ENCODE measurements around the gene CARD16.

Gene CARD16

DNA sequence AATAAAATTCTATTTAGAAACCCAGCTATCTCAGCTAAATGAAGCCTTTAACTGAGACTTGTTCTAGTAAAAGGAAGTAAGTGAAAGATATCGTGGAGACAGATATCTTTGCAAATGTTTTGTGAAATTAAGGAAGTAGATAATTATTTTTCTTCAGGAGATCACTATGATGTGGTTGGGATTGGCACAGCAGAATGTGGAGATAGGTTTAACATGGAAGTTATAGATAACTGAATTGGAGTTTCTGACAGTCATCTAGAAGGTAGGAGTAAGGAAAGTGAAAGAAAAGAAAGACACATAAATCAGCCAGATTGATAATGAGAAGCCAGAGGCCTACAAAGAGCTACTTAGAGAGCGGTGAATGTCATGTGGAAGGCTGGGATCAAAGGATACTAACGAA, 17.5 kb downstream of the CARD16 start:
- H3K4me3 ChIP-seq (ENCODE audit: control insufficient read depth, low read depth, low read length) = no peak overlapping the region
- DNase-seq (ENCODE audit: low read depth) = no peak
- TF ChIP-seq, protein P1, sequence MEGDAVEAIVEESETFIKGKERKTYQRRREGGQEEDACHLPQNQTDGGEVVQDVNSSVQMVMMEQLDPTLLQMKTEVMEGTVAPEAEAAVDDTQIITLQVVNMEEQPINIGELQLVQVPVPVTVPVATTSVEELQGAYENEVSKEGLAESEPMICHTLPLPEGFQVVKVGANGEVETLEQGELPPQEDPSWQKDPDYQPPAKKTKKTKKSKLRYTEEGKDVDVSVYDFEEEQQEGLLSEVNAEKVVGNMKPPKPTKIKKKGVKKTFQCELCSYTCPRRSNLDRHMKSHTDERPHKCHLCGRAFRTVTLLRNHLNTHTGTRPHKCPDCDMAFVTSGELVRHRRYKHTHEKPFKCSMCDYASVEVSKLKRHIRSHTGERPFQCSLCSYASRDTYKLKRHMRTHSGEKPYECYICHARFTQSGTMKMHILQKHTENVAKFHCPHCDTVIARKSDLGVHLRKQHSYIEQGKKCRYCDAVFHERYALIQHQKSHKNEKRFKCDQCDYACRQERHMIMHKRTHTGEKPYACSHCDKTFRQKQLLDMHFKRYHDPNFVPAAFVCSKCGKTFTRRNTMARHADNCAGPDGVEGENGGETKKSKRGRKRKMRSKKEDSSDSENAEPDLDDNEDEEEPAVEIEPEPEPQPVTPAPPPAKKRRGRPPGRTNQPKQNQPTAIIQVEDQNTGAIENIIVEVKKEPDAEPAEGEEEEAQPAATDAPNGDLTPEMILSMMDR (conservative IDR thresholded peaks at IDR 0.05; ENCODE audit: control insufficient read depth, insufficient read depth, low read depth, low read length) = no peak

DNA sequence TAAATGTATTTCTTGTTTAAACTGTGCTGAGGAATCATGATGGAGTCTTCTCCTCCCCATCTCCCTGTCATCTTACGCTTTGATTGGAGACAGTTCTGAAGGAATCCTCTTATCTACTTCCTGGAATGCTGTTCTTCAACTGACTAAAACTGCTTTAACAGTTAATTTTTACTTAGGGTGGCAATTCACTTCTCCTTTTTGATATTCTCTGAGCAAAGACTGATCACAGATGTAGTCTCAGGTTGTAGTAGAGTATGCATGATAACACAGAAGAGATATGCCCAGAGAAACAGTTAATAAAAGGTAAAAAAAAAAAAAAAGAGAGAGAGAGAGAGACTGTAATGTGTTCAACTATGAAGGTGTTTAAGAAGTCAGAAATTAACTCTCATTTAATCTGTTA, 20.7 kb downstream of the CARD16 start:
- TF ChIP-seq, protein P1 (conservative IDR thresholded peaks at IDR 0.05; ENCODE audit: control insufficient read depth, insufficient read depth, low read depth, low read length) = no peak
- DNase-seq (ENCODE audit: low read depth) = no peak

DNA sequence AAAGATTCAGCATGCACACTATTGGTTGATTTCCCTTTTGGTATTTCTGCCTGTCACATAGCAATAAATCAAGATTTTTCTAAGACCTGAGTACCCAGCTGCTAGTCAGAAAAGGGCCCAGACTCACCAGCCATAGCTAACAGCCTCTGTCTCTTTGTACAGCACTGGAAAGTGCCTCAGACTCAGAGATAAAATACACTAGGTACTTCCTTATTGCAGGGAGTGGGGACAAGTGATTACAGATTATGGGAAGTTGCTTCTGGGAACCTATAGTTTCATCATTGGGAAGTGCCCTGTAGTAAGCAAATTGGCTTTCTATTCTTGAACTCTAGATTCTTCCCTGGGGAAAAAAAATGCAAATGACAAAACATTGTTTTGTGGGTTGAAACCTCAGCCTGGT, 22.1 kb downstream of the CARD16 start, which contains the start of gene CASP5:
CASP5 (minus strand) TSS at position 166 of the 400 bp plus-strand sequence; CDS start at position 134, 32 bp downstream.
- no peak within 1 kb of the TSS for H3K4me3 ChIP-seq (ENCODE audit: control insufficient read depth, low read depth, low read length)
- TF ChIP-seq, protein P1 (conservative IDR thresholded peaks at IDR 0.05; ENCODE audit: control insufficient read depth, insufficient read depth, low read depth, low read length) = no peak
- DNase-seq (ENCODE audit: low read depth) = no peak

More for the DNA sequence above, 20.7 kb downstream of the CARD16 start:
- H3K4me3 ChIP-seq (ENCODE audit: control insufficient read depth, low read depth, low read length) = no peak overlapping the region

DNA sequence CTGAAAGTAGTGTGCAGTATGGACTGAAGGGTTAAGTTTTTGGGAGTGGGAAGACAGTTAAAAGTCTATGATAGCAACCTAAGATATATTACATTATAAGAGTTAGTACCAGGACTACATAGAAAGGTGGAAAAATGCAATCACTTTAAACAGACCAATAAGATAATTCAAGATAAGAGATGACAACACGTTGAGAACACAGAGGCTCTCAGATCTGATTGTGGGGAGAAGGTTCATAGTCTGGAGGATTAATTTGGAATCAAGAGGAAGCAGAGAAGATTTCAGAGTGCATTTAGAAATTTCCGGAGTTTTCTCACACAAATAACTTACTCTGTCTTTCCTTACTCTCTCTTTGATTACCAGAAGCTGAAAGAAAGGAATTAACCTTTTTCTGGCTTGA, 22.6 kb downstream of the CARD16 start:
- no peak for DNase-seq (ENCODE audit: low read depth)
- TF ChIP-seq, protein P1 (conservative IDR thresholded peaks at IDR 0.05; ENCODE audit: control insufficient read depth, insufficient read depth, low read depth, low read length) = no peak
- H3K4me3 ChIP-seq (ENCODE audit: control insufficient read depth, low read depth, low read length) = no peak overlapping the region

DNA sequence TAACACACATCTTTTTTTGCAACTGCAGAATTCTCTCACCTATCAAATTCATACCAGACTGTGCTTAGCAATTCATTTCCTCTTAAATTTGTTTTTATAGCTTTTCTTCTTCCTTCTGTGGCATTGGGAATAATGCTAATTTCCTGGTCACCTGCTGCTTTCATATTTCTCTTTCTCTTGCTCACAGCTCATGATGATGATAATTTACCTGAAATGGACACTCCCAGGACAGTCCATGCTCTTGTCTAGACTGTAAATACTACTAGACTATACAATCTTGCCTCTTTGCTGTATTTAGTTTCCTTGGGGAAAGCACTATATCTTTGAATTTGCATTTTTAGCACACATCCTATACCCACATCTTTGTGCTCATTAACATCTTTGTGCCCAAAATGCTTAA, 37.7 kb downstream of the CARD16 start:
- DNase-seq (ENCODE audit: low read depth) = no peak
- TF ChIP-seq, protein P1 (conservative IDR thresholded peaks at IDR 0.05; ENCODE audit: control insufficient read depth, insufficient read depth, low read depth, low read length) = no peak
- no peak overlapping the region for H3K4me3 ChIP-seq (ENCODE audit: control insufficient read depth, low read depth, low read length)

DNA sequence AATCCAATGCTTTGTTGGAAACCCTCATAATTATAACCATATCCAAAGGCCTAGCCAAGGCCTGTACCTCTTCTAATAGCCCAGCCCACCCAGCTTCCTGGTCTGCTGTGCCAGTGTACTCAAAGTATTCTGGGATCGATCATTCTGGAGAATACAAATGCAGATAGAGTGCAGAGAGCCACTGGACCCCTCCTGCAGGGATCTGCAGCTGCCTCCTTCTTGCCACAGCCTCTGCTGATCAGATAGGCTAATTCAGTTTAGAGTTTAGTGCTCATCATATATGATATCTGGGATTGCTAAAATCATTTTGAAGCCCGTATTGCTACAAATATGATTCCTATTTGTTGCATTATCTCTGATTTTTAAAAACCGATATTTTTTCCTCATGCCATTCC, 39.7 kb downstream of the CARD16 start:
- TF ChIP-seq, protein P1 (conservative IDR thresholded peaks at IDR 0.05; ENCODE audit: control insufficient read depth, insufficient read depth, low read depth, low read length) = no peak

DNA sequence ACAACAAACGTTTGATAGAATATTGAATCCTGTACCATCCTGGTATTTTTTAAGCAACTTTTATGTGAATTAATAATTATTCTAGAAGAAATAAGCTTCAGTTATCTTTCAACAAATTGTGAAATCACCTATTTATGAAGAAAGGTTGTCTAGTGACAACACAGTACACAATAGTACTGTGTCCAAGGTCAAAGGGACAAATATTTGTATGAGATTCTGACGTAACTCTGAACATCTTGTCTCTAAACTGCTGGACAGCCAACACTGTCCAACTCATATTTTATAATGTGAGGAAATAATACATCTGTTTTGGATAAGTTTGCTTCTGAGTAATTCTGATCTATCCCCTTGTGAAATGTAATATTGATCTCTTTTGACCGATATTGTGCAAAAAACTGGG, 41.1 kb downstream of the CARD16 start:
- H3K4me3 ChIP-seq (ENCODE audit: control insufficient read depth, low read depth, low read length) = no peak overlapping the region
- TF ChIP-seq, protein P1 (conservative IDR thresholded peaks at IDR 0.05; ENCODE audit: control insufficient read depth, insufficient read depth, low read depth, low read length) = no peak
- peak; percentile 80 for DNase-seq (ENCODE audit: low read depth)

More for the DNA sequence above, 39.7 kb downstream of the CARD16 start:
- DNase-seq (ENCODE audit: low read depth) = no peak
- H3K4me3 ChIP-seq (ENCODE audit: control insufficient read depth, low read depth, low read length) = no peak overlapping the region
